OCI-LY3 (cell line): Measurements from ENCODE around the gene PAX5.

Experiments used
- CTCF ChIP-seq: fragments of 200-600, 300-600 bp; sonication (generic); IDR thresholded peaks from 2 replicates; pipeline ENCODE4 v1.5.1; 2014; ENCODE audit warnings: antibody characterized with exemption, low read length, low read depth
- EZH2phosphoT487 ChIP-seq: fragments of 200-600 bp; shearing (Covaris generic); IDR thresholded peaks from 2 replicates; pipeline ENCODE4 v1.6.1; 2018; ENCODE audit warnings: antibody characterized with exemption, mixed run types, low read depth

GRCh38 chr9:37031081-37031480 is 3.0 kb downstream of the PAX5 start:
- TF ChIP-seq CTCF (no peak), EZH2phosphoT487 (no peak)
